ENCODE data around the gene CACNA1I. TPM values are rescaled to one million over a fixed set of nuclear protein-coding genes. Genes with fewer than 3 reads are reported as not detected.
A peak's percentile ranks its signal among the peaks of the same experiment; 100 is the strongest.

The CACNA1I gene
- total and polyA plus RNA-seq, 12 donors, result under 0.01 to 0.06 (median 0.05) TPM; not detected in 6

DNA sequence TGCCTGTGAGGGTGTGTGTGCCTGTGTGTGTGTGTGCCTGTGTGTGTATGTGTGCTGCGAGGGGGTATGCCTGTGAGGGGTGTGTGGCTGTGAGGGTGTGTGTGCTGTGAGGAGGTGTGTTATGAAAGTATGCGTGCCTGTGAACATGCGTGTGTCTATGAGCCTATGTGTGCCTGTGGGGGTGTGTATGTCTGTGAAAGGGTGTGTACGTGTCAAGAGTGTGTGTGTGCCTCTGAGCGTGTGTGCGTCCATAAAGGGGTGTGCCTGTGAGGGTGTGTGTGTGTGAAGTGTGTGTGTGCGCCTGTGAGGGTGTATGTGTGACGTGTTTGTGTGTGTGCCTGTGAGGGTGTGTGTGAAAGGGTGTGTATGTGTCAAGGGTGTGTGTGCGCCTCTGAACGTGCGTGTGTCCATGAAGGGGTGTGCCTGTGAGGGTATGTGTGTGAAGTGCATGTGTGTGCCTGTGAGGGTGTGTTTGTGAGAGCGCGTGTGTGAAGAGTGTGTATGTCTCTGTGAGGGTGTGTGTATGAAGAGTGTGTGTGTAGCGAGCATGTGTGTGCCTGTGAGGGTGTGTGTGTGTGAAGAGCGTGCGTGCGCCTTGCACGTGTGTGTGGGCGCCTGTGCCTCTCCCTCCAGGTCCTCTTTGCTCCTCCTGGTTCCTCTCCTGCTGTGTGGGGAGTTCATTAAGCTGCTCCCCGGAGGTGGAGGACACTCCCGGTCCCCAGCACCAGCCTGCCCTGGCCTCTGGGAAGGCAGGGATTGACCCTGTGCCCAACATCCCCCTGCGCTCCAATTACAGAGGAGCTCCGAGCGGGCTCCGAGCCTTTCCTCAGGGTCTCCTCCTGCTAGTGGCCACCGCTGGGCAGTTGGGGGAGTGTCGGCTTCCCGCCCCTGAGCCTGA lies 53.3 kb downstream of the CACNA1I start:
- TF ChIP-seq, protein P1, sequence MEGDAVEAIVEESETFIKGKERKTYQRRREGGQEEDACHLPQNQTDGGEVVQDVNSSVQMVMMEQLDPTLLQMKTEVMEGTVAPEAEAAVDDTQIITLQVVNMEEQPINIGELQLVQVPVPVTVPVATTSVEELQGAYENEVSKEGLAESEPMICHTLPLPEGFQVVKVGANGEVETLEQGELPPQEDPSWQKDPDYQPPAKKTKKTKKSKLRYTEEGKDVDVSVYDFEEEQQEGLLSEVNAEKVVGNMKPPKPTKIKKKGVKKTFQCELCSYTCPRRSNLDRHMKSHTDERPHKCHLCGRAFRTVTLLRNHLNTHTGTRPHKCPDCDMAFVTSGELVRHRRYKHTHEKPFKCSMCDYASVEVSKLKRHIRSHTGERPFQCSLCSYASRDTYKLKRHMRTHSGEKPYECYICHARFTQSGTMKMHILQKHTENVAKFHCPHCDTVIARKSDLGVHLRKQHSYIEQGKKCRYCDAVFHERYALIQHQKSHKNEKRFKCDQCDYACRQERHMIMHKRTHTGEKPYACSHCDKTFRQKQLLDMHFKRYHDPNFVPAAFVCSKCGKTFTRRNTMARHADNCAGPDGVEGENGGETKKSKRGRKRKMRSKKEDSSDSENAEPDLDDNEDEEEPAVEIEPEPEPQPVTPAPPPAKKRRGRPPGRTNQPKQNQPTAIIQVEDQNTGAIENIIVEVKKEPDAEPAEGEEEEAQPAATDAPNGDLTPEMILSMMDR (IDR thresholded peaks at IDR 0.05), result no peak
- intact Hi-C loops (cut with DNase I), result loop anchor here in 8 of 10 donors (2.0 to 10.0 kb wide), 5 partner anchors 59 to 403 kb away; no protein-coding TSS in a partner anchor
- Histone ChIP-seq H3K4me1 (no peaks in the 10 kb centered on the region), H3K27me3 (peaks cover 0 to 92% (median 88%) of the 10 kb centered on the region in 7 donors), H3K27ac (no peak overlapping the region), H3K9me3 (no peaks in the 10 kb centered on the region), H3K4me3 (no peak overlapping the region), H3K36me3 (no peaks in the 10 kb centered on the region)
- ATAC-seq (peak in 1 of 8 donors; percentile 8), DNase-seq (no peak)
- 56 to 58% methylated on average over 27 to 28 of the region's 28 CpGs for WGBS, 2 donors

GRCh38 chr22:39624501-39624821 lies 53.9 kb downstream of the CACNA1I start:
- H3K27ac ChIP-seq, result no peak overlapping the region
- peaks cover 0 to 93% (median 88%) of the 10 kb centered on the region in 7 donors for H3K27me3 ChIP-seq
- H3K4me3 ChIP-seq, result no peak overlapping the region
- DNase-seq (no peak), ATAC-seq (no peak)
- H3K9me3 ChIP-seq, result no peaks in the 10 kb centered on the region
- intact Hi-C loops (cut with DNase I), result loop anchor here in 7 of 10 donors (5.0 to 10.0 kb wide), 4 partner anchors 60 to 403 kb away; no protein-coding TSS in a partner anchor
- no peaks in the 10 kb centered on the region for H3K4me1 ChIP-seq
- TF ChIP-seq, protein P1 (IDR thresholded peaks at IDR 0.05), result no peak
- H3K36me3 ChIP-seq, result no peaks in the 10 kb centered on the region
- 19 to 26% methylated on average over 7 of the region's 7 CpGs for WGBS, 2 donors

- no peaks in the 10 kb centered on the region for H3K36me3 ChIP-seq
- no peak overlapping the region for H3K27ac ChIP-seq
- no peaks in the 10 kb centered on the region for H3K9me3 ChIP-seq
- DNase-seq (no peak), ATAC-seq (no peak)
- TF ChIP-seq, protein P1 (IDR thresholded peaks at IDR 0.05), result no peak
- no peaks in the 10 kb centered on the region for H3K4me1 ChIP-seq
- intact Hi-C loops (cut with DNase I), result loop anchor here in 5 of 10 donors (5.0 to 10.0 kb wide), 3 partner anchors 61 to 399 kb away; no protein-coding TSS in a partner anchor
- H3K27me3 ChIP-seq, result peaks cover 0 to 95% (median 91%) of the 10 kb centered on the region in 7 donors
- no peak overlapping the region for H3K4me3 ChIP-seq
- 53 to 59% methylated on average over 22 of the region's 22 CpGs for WGBS, 2 donors
These were observed 55.3 kb downstream of the CACNA1I start for GRCh38 chr22:39625569-39626537.

- DNase-seq (no peak), ATAC-seq (no peak)
- peaks cover 0 to 95% (median 84%) of the 10 kb centered on the region in 7 donors for H3K27me3 ChIP-seq
- H3K27ac ChIP-seq, result no peak overlapping the region
- H3K36me3 ChIP-seq, result no peaks in the 10 kb centered on the region
- 77 to 78% methylated on average over 14 of the region's 14 CpGs for WGBS, 2 donors
- no peak overlapping the region for H3K4me3 ChIP-seq
- intact Hi-C loops (cut with DNase I), result loop anchor here in 5 of 10 donors (5.0 to 10.0 kb wide), 3 partner anchors 62 to 398 kb away; no protein-coding TSS in a partner anchor
- H3K4me1 ChIP-seq, result no peaks in the 10 kb centered on the region
- TF ChIP-seq, protein P1 (IDR thresholded peaks at IDR 0.05), result no peak
- H3K9me3 ChIP-seq, result no peaks in the 10 kb centered on the region
These were observed 56.7 kb downstream of the CACNA1I start for GRCh38 chr22:39627208-39627607.
